Keratinocyte (primary cell): Measurements from ENCODE around the gene PRPF40B. TPM values are rescaled to one million over a fixed set of nuclear protein-coding genes. Genes with fewer than 3 reads are reported as not detected.

Experiments used
- DNase-seq: peaks from one replicate; pipeline ENCODE4 v3.0.0-alpha.2; 2011; ENCODE audit warnings: low read depth, missing footprints, low spot score
- FAIRE-seq: peaks from 2 replicates; lab custom pipeline; 2011; peaks lifted over from hg19 to GRCh38; lab: Jason Lieb, UNC
- H2AFZ ChIP-seq: 2 replicates; pipeline ENCODE4 v1.6.0; 2012; ENCODE audit warnings: low read length, control low read depth, inconsistent platforms; ENCODE audit not compliant: control insufficient read depth
- H3K27ac ChIP-seq: 2 replicates; pipeline ENCODE4 v1.5.1; 2011; ENCODE audit warnings: low read length; ENCODE audit not compliant: control insufficient read depth, insufficient read depth
- H3K27me3 ChIP-seq: 3 replicates; pipeline ENCODE4 v1.6.0; 2011; ENCODE audit warnings: low read length; ENCODE audit not compliant: control insufficient read depth, insufficient read depth; ENCODE audit errors: extremely low read depth
- H3K36me3 ChIP-seq, 2 experiments: 2 replicates in 1 of 2; 3 replicates in 1 of 2; pipeline ENCODE4 v1.5.1; 2011; ENCODE audit warnings: low read length in 2 of 2, mild to moderate bottlenecking in 1 of 2; ENCODE audit not compliant: control insufficient read depth in 2 of 2, insufficient read depth in 2 of 2; ENCODE audit errors: extremely low read depth in 1 of 2
- H3K4me1 ChIP-seq: 3 replicates; pipeline ENCODE4 v1.5.1; 2011; ENCODE audit warnings: low read length; ENCODE audit not compliant: control insufficient read depth, insufficient read depth; ENCODE audit errors: extremely low read depth
- H3K4me2 ChIP-seq: 3 replicates; pipeline ENCODE4 v1.6.0; 2011; ENCODE audit warnings: low read depth, low read length; ENCODE audit not compliant: control insufficient read depth, insufficient read depth; ENCODE audit errors: extremely low read depth
- H3K4me3 ChIP-seq, 3 experiments: fragments of 200-600 bp in 1 of 3; sonication (generic) in 1 of 3; 2 replicates in 2 of 3; 3 replicates in 1 of 3; pipeline ENCODE4 v1.5.1; 2011 to 2016; ENCODE audit warnings: low read length in 3 of 3, mild to moderate bottlenecking in 3 of 3, control low read depth in 2 of 3, inconsistent platforms in 1 of 3, low read depth in 1 of 3, mixed read lengths in 1 of 3, mixed run types in 1 of 3, moderate library complexity in 1 of 3; ENCODE audit not compliant: control insufficient read depth in 2 of 3, insufficient read depth in 2 of 3; ENCODE audit errors: extremely low read depth in 1 of 3
- H3K79me2 ChIP-seq: 2 replicates; pipeline ENCODE4 v1.6.0; 2012; ENCODE audit warnings: low read length; ENCODE audit not compliant: control insufficient read depth, insufficient read depth
- H3K9ac ChIP-seq: 3 replicates; pipeline ENCODE4 v1.6.0; 2011; ENCODE audit warnings: low read length; ENCODE audit not compliant: control insufficient read depth, insufficient read depth; ENCODE audit errors: extremely low read depth
- H3K9me1 ChIP-seq: 3 replicates; pipeline ENCODE4 v1.6.0; 2011; ENCODE audit warnings: low read length; ENCODE audit not compliant: control insufficient read depth, insufficient read depth; ENCODE audit errors: extremely low read depth
- H3K9me3 ChIP-seq: 2 replicates; pipeline ENCODE4 v1.5.1; 2012; ENCODE audit warnings: low read depth, low read length; ENCODE audit not compliant: control insufficient read depth
- H4K20me1 ChIP-seq: 3 replicates; pipeline ENCODE4 v1.6.0; 2011; ENCODE audit warnings: low read length; ENCODE audit not compliant: control insufficient read depth, insufficient read depth; ENCODE audit errors: extremely low read depth
- CTCF ChIP-seq, 3 experiments: IDR thresholded peaks in 1 of 3; conservative IDR thresholded peaks in 1 of 3; optimal IDR thresholded peaks in 1 of 3; 2 replicates in 2 of 3; 3 replicates in 1 of 3; pipeline versions ENCODE3 to v1.5.1; 2011; ENCODE audit warnings: low read length in 3 of 3, mild to moderate bottlenecking in 3 of 3, moderate library complexity in 2 of 3, control low read depth in 1 of 3, inconsistent platforms in 1 of 3; ENCODE audit not compliant: insufficient read depth in 2 of 3; ENCODE audit errors: extremely low read depth in 1 of 3
- EZH2 ChIP-seq: IDR thresholded peaks from one replicate; pipeline ENCODE4 v1.6.1; 2012; ENCODE audit warnings: inconsistent platforms, mild to moderate bottlenecking, low read length, moderate library complexity
- dilution Hi-C: fragments of 300-500 bp; cut with MboI; formaldehyde crosslinking; loops from one replicate; pipeline ENCODE4 v1.7.0; 2020; ENCODE audit warnings: low sequenced_read_pairs; ENCODE audit not compliant: extremely low pct_ligation_motif_present
- polyA plus RNA-seq, 5 experiments: library from polyadenylated mRNA; depleted of rRNA in 3 of 5; stranded (reverse) in 3 of 5; stranded (forward) in 1 of 5; unstranded in 1 of 5; fragments of >200 nt; gene quantifications; 1 replicate in 1 of 5; 2 replicates in 3 of 5; 3 replicates in 1 of 5; pipeline versions ENCODE4 v1.2.1 to v1.2.3, GENCODE V29; 2011 to 2012; ENCODE audit warnings: missing spikeins in 2 of 5, low read depth in 1 of 5, low replicate concordance in 1 of 5

PRPF40B gene
- polyA plus RNA-seq, 1 donor (not counting 4 experiments of a cell fraction or from before 2014, with no cell fraction given): 12.7 TPM

GRCh38 chr12:49578471-49579112, 44.8 kb upstream of the PRPF40B start:
- Histone ChIP-seq H3K36me3 (peaks cover 5 to 7% of the 10 kb centered on the region in 2 experiments), H3K27ac (no peak overlapping the region), H3K79me2 (no peaks in the 10 kb centered on the region), H3K4me1 (no peaks in the 10 kb centered on the region), H3K9ac (no peak overlapping the region), H3K9me3 (no peaks in the 10 kb centered on the region), H3K9me1 (no peaks in the 10 kb centered on the region), H3K27me3 (no peaks in the 10 kb centered on the region), H3K4me3 (no peak overlapping the region), H2AFZ (no peak overlapping the region), H3K4me2 (no peak overlapping the region), H4K20me1 (no peaks in the 10 kb centered on the region)
- dilution Hi-C loops: no loop called here
- TF ChIP-seq CTCF (optimal IDR thresholded peaks at IDR 0.05 in 1 of 3, IDR thresholded peaks at IDR 0.05 in 1 of 3, conservative IDR thresholded peaks at IDR 0.05 in 1 of 3; ENCODE audit: extremely low read depth in 1 of 3, insufficient read depth in 2 of 3, low read length in 3 of 3): no peak
- TF ChIP-seq EZH2: no peak
- FAIRE-seq: no peak
- no peak for DNase-seq

DNA sequence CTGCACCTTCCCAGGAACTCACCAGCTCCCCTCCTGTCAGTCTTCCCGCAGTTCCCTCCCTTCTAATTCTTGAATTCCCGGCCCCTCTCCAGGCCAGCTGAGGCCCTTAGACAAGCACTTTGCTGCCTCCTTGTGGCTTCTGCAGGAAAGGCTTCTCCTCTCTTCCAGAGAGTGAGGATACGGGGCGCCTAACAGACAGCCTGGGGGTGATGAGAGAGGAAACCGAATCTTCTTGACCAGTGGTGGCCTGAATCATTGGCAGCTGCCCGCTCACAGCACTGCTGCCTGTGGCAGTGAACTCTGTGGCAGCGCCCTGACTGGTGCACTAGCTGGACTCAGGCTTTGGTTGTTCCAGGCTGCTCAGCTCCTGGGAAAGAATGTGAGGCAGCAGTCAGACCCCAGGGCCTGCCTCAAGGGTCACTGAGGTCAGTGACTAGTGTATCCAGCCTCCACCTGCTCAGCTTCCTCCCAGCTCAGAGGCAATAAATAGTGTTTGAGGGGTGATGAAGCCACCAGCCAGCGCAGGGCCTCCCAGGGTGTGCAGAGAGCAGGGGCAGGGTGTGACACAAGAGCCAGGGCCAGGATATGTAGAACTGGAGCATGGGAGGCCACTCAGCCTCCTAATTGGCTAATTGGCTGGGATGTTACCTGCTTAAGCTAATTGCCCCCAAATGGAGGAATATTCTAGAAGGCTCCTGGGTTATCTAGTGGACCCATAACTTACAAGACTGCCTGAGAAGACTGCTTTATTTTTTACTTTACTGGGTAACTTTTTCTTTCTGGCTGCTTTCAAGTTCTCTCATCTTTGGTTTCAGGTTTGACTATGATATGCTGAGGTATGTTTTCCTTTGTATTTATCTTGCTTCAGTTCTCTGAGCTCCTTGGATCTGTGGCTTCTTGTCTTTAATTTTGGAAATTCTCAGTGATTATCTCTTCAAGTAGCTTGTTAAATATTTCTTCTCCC, 42.5 kb upstream of the PRPF40B start:
- TF ChIP-seq CTCF (optimal IDR thresholded peaks at IDR 0.05 in 1 of 3, IDR thresholded peaks at IDR 0.05 in 1 of 3, conservative IDR thresholded peaks at IDR 0.05 in 1 of 3; ENCODE audit: extremely low read depth in 1 of 3, insufficient read depth in 2 of 3, low read length in 3 of 3) (peak; percentile 82 to 97 (median 91)), EZH2 (no peak)
- Histone ChIP-seq H3K9me3 (no peaks in the 10 kb centered on the region), H3K4me1 (no peaks in the 10 kb centered on the region), H3K27ac (no peak overlapping the region), H3K9ac (no peak overlapping the region), H3K9me1 (no peaks in the 10 kb centered on the region), H4K20me1 (no peaks in the 10 kb centered on the region), H3K36me3 (peaks cover 0 to 10% of the 10 kb centered on the region in 2 experiments), H3K79me2 (no peaks in the 10 kb centered on the region), H2AFZ (no peak overlapping the region), H3K4me3 (no peak overlapping the region), H3K27me3 (no peaks in the 10 kb centered on the region), H3K4me2 (no peak overlapping the region)
- FAIRE-seq (peak; percentile 55), DNase-seq (peak; percentile 41)
- dilution Hi-C loops: no loop called here
